Body of pancreas (tissue), 4 donors: ENCODE results near the gene KIAA1217. TPM values are rescaled to one million over a fixed set of nuclear protein-coding genes. Genes with fewer than 3 reads are reported as not detected.

ENCODE experiments used
- ATAC-seq: fragments of 150-250 bp; one replicate; pipeline ENCODE4 v1.9.1; 2016
- DNase-seq, 4 donors: peaks; one replicate each; pipeline ENCODE4 v3.0.0-alpha.2; 2019
- H3K27ac ChIP-seq, 4 donors: fragments of 200-600 bp; sonication (generic); 1 replicate in 3 of 4; 2 replicates in 1 of 4; pipeline versions ENCODE4 v1.5.1 to v1.6.1; 2016 to 2019; ENCODE audit warnings: mild to moderate bottlenecking in 1 of 4, mixed read lengths in 1 of 4, moderate library complexity in 1 of 4
- H3K27me3 ChIP-seq, 2 donors: fragments of 200-600 bp; sonication (generic); one replicate each; pipeline ENCODE4 v1.6.0; 2016; ENCODE audit warnings: mild to moderate bottlenecking in 1 of 2
- H3K36me3 ChIP-seq, 2 donors: fragments of 200-600 bp; sonication (generic); replicated peaks in 1 of 2; 2 replicates each; pipeline ENCODE4 v1.5.1; 2016; ENCODE audit warnings: low read depth in 2 of 2; ENCODE audit not compliant: insufficient read depth in 1 of 2
- H3K4me1 ChIP-seq: fragments of 200-600 bp; sonication (generic); one replicate; pipeline ENCODE4 v1.6.0; 2016
- H3K4me3 ChIP-seq, 2 donors: fragments of 200-600 bp; sonication (generic); 1 replicate in 1 of 2; 2 replicates in 1 of 2; pipeline ENCODE4 v1.5.1; 2016 to 2019
- H3K9me3 ChIP-seq, 3 donors: fragments of 200-600 bp; sonication (generic); 1 replicate in 2 of 3; 2 replicates in 1 of 3; pipeline ENCODE4 v1.5.1; 2016
- CTCF ChIP-seq, 7 experiments: fragments of 450-650 bp in 4 of 7; fragments of 200-600 bp in 3 of 7; sonication (generic) in 3 of 7; IDR thresholded peaks; one replicate each; pipeline ENCODE4 v1.5.1; 2016 to 2019; ENCODE audit warnings: antibody characterized with exemption in 7 of 7
- POLR2A ChIP-seq, 3 donors: fragments of 450-650 bp; IDR thresholded peaks; one replicate each; pipeline ENCODE4 v1.6.1; 2016; ENCODE audit warnings: antibody characterized with exemption in 3 of 3, mild to moderate bottlenecking in 2 of 3
- WGBS, 2 donors: methylation state at CpG; one replicate each; pipeline ENCODE4 v1.1.5; 2017; 5-methylcytosine and 5-hydroxymethylcytosine counted together
- intact Hi-C: fragments of 100-400 bp; cut with DNase I; formaldehyde crosslinking; loops from one replicate; pipeline ENCODE4 v1.15.1; 2023
- total RNA-seq, 2 donors: library from RNA; depleted of rRNA; stranded (reverse); fragments of >200 nt; gene quantifications; one replicate each; pipeline ENCODE4 v1.1.0, GENCODE V29; 2016

The KIAA1217 gene
- total RNA-seq, 2 donors from 2014 or later, result 25.9 to 36.9 TPM

DNA sequence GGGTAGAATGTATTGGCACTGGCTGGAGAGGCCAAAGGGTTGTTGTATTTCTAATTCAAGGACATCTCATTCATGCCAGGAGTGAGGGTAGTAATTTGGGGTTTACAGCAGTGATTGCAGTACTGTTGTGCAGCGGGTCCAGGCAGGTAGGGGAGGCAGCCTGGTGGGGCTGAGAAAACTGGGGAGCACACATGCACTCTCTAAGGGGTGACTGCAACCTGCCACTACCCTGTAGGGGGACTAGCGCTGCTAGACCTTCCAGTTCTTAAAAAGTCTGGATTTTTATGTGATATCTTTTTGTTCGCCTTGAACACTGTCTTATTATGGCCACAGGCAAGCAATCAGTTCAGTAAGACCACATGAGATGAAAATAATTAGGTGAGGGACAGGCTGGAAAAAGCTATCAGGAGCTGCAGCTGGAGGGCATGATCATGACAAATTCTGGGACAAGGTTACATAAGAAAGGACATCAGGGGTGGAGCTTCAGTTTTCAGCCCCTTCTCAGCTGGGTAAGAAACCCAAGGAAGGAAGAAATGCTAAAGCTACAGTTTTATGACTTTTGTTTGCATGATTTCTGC, 365.7 kb downstream of the KIAA1217 start:
- H3K4me3 ChIP-seq, result no peak overlapping the region
- DNase-seq (no peak), ATAC-seq (no peak)
- WGBS, 2 donors, result 82 to 86% methylated on average over 3 of the region's 3 CpGs
- H3K4me1 ChIP-seq, result no peaks in the 10 kb centered on the region
- H3K36me3 ChIP-seq, result no peaks in the 10 kb centered on the region
- no peaks in the 10 kb centered on the region for H3K27me3 ChIP-seq
- no peak overlapping the region for H3K27ac ChIP-seq
- TF ChIP-seq CTCF (IDR thresholded peaks at IDR 0.05) (no peak), POLR2A (IDR thresholded peaks at IDR 0.05) (no peak)
- intact Hi-C loops, result no loop called here
- H3K9me3 ChIP-seq, result no peaks in the 10 kb centered on the region

- H3K27me3 ChIP-seq, result no peaks in the 10 kb centered on the region
Measured at GRCh38 chr10:24575481-24576002, 366.6 kb downstream of the KIAA1217 start.

DNA sequence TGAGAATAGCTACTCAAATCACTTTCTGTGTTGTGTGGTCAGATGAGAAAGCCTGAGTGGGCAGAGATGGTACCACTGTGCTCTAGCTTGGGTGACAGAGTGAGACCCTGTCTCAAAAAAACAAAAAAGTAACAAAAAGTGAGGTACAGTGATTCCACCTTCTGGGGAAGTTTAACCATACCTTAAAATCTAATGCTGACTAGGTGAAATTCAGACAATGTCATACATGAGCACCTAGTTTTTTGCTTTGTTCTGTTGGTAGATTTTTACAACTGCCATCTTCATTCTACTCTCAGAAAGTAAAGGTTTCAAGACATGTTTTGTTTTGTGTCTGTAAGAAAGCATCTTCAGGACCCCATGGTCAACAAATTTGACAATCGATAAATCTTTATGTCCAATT, 370.5 kb downstream of the KIAA1217 start:
- ATAC-seq (no peak), DNase-seq (no peak)
- H3K9me3 ChIP-seq, result no peaks in the 10 kb centered on the region
- no peak overlapping the region for H3K4me3 ChIP-seq
- H3K27ac ChIP-seq, result no peak overlapping the region
- 94 to 95% methylated on average over 1 of the region's 1 CpG for WGBS, 2 donors
- H3K4me1 ChIP-seq, result no peaks in the 10 kb centered on the region
- H3K36me3 ChIP-seq, result peaks cover 0 to 2% of the 10 kb centered on the region in 2 donors
- intact Hi-C loops, result no loop called here
- TF ChIP-seq POLR2A (IDR thresholded peaks at IDR 0.05), result no peak
- TF ChIP-seq CTCF (IDR thresholded peaks at IDR 0.05), result no peak
- no peaks in the 10 kb centered on the region for H3K27me3 ChIP-seq

More at GRCh38 chr10:24575481-24576002, 366.6 kb downstream of the KIAA1217 start:
- Histone ChIP-seq H3K27ac (no peak overlapping the region), H3K4me1 (no peaks in the 10 kb centered on the region), H3K9me3 (no peaks in the 10 kb centered on the region), H3K4me3 (no peak overlapping the region), H3K36me3 (no peaks in the 10 kb centered on the region)
- 59 to 75% methylated on average over 10 of the region's 10 CpGs for WGBS, 2 donors
- ATAC-seq, result no peak
- TF ChIP-seq POLR2A (IDR thresholded peaks at IDR 0.05) (no peak), CTCF (IDR thresholded peaks at IDR 0.05) (no peak)
- intact Hi-C loops, result no loop called here
- no peak for DNase-seq

- Histone ChIP-seq H3K4me3 (no peak overlapping the region), H3K27ac (no peak overlapping the region), H3K27me3 (no peaks in the 10 kb centered on the region), H3K36me3 (peaks cover 0 to 2% of the 10 kb centered on the region in 2 donors), H3K4me1 (no peaks in the 10 kb centered on the region), H3K9me3 (no peaks in the 10 kb centered on the region)
- 75 to 82% methylated on average over 4 of the region's 4 CpGs for WGBS, 2 donors
- TF ChIP-seq CTCF (IDR thresholded peaks at IDR 0.05), result no peak
- no peak for TF ChIP-seq POLR2A (IDR thresholded peaks at IDR 0.05)
- DNase-seq (no peak), ATAC-seq (no peak)
- intact Hi-C loops, result no loop called here
Measured at GRCh38 chr10:24579906-24580305, 371.0 kb downstream of the KIAA1217 start.

GRCh38 chr10:24589265-24589664, 380.3 kb downstream of the KIAA1217 start:
- intact Hi-C loops, result no loop called here
- Histone ChIP-seq H3K4me1 (no peaks in the 10 kb centered on the region), H3K4me3 (no peak overlapping the region), H3K36me3 (peaks cover 13 to 24% of the 10 kb centered on the region in 2 donors), H3K27me3 (no peaks in the 10 kb centered on the region), H3K27ac (no peak overlapping the region), H3K9me3 (no peaks in the 10 kb centered on the region)
- WGBS, 2 donors, result 88 to 98% methylated on average over 2 of the region's 2 CpGs
- ATAC-seq (no peak), DNase-seq (no peak)
- no peak for TF ChIP-seq CTCF (IDR thresholded peaks at IDR 0.05)
- TF ChIP-seq POLR2A (IDR thresholded peaks at IDR 0.05), result no peak
